Smooth muscle cell (in vitro differentiated cells): ENCODE results near the gene COCH. TPM values are rescaled to one million over a fixed set of nuclear protein-coding genes. Genes with fewer than 3 reads are reported as not detected.

Experiments
- DNase-seq: peaks from one replicate; lab custom pipeline; 2025; ENCODE audit not compliant: unreplicated experiment; lab: John Stamatoyannopoulos, UW
- H2AFZ ChIP-seq: fragments of 200-600 bp; sonication (generic); 2 replicates; pipeline ENCODE4 v1.6.0; 2016; ENCODE audit warnings: antibody characterized with exemption, low read depth, mild to moderate bottlenecking
- H3F3A ChIP-seq: fragments of 200-600 bp; sonication (generic); 2 replicates; pipeline ENCODE4 v1.6.0; 2017; ENCODE audit warnings: antibody characterized with exemption, low read depth
- H3K27ac ChIP-seq: fragments of 200-600 bp; sonication (generic); 2 replicates; pipeline ENCODE4 v1.5.1; 2016; ENCODE audit warnings: low read depth, mild to moderate bottlenecking
- H3K27me3 ChIP-seq: fragments of 200-600 bp; sonication (generic); 2 replicates; pipeline ENCODE4 v1.6.1; 2016; ENCODE audit warnings: low read depth, mild to moderate bottlenecking
- H3K36me3 ChIP-seq: fragments of 200-600 bp; sonication (generic); 2 replicates; pipeline ENCODE4 v1.5.1; 2016; ENCODE audit warnings: low read depth
- H3K4me1 ChIP-seq: fragments of 200-600 bp; sonication (generic); 2 replicates; pipeline ENCODE4 v1.5.1; 2016; ENCODE audit warnings: low read depth
- H3K4me2 ChIP-seq: fragments of 200-600 bp; sonication (generic); 2 replicates; pipeline ENCODE4 v1.6.0; 2016; ENCODE audit warnings: mild to moderate bottlenecking
- H3K4me3 ChIP-seq: fragments of 200-600 bp; sonication (generic); 2 replicates; pipeline ENCODE4 v1.5.1; 2016; ENCODE audit warnings: mild to moderate bottlenecking
- H3K79me2 ChIP-seq: fragments of 200-600 bp; sonication (generic); 2 replicates; pipeline ENCODE4 v1.6.0; 2016; ENCODE audit warnings: low read depth, mild to moderate bottlenecking
- H3K9ac ChIP-seq: fragments of 200-600 bp; sonication (generic); 2 replicates; pipeline ENCODE4 v1.6.0; 2016; ENCODE audit warnings: low read depth
- H3K9me3 ChIP-seq: fragments of 200-600 bp; sonication (generic); replicated peaks from 2 replicates; pipeline ENCODE4 v1.5.1; 2016; ENCODE audit warnings: low read depth
- H4K20me1 ChIP-seq: fragments of 200-600 bp; sonication (generic); 2 replicates; pipeline ENCODE4 v1.6.0; 2016; ENCODE audit warnings: low read depth
- WGBS: methylation state at CpG from one replicate; pipeline ENCODE4 v1.1.7; 2016; ENCODE audit warnings: low lambda C conversion rate; 5-methylcytosine and 5-hydroxymethylcytosine counted together
- polyA plus RNA-seq: library from polyadenylated mRNA; unstranded; fragments of >200 nt; fragmentation: Nextera tagmentation; extraction: Ambion mirVana; gene quantifications from 2 replicates; pipeline ENCODE4 v1.2.1, GENCODE V29; 2016
- total RNA-seq: library from RNA; depleted of rRNA; stranded (reverse); fragments of >200 nt; gene quantifications from 2 replicates; pipeline ENCODE4 v1.2.3, GENCODE V29; 2014
- TF ChIP-seq, protein P1 (sequence below): fragments of 200-600 bp; sonication (generic); IDR thresholded peaks from 2 replicates; pipeline ENCODE4 v1.5.1; 2017; ENCODE audit warnings: borderline replicate concordance, mild to moderate bottlenecking, antibody characterized with exemption; ENCODE audit not compliant: insufficient read depth, poor library complexity, severe bottlenecking

The COCH gene
- total and polyA plus RNA-seq, 2 experiments from 2014 or later = 0.13 to 0.78 TPM

DNA sequence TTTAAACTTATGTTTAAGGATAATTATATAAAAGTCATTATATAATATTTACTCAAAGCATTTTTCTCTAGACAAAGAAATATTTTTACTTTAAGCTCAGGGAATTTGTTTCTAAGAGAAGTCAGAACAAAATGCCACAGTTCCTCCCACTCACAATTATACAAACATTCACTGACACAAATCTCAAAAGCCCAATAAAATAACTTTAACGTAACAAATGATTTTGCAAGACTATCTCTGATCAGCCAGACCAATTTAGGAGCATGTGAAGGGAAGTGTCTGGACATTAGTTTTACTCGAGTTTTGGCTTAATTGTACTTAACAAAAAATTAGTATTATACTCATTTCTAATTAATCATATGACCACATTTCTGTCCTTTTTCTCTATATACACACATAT, 41.2 kb downstream of the COCH start:
- Histone ChIP-seq H3F3A (no peaks in the 10 kb centered on the region), H3K4me3 (no peak overlapping the region), H3K9me3 (no peaks in the 10 kb centered on the region), H3K4me1 (no peaks in the 10 kb centered on the region), H3K27me3 (no peaks in the 10 kb centered on the region), H3K27ac (no peak overlapping the region), H3K79me2 (peaks cover 35% of the 10 kb centered on the region), H4K20me1 (peaks cover 43% of the 10 kb centered on the region), H3K4me2 (no peak overlapping the region), H2AFZ (no peak overlapping the region), H3K36me3 (peaks cover 10% of the 10 kb centered on the region), H3K9ac (no peak overlapping the region)
- TF ChIP-seq, protein P1, sequence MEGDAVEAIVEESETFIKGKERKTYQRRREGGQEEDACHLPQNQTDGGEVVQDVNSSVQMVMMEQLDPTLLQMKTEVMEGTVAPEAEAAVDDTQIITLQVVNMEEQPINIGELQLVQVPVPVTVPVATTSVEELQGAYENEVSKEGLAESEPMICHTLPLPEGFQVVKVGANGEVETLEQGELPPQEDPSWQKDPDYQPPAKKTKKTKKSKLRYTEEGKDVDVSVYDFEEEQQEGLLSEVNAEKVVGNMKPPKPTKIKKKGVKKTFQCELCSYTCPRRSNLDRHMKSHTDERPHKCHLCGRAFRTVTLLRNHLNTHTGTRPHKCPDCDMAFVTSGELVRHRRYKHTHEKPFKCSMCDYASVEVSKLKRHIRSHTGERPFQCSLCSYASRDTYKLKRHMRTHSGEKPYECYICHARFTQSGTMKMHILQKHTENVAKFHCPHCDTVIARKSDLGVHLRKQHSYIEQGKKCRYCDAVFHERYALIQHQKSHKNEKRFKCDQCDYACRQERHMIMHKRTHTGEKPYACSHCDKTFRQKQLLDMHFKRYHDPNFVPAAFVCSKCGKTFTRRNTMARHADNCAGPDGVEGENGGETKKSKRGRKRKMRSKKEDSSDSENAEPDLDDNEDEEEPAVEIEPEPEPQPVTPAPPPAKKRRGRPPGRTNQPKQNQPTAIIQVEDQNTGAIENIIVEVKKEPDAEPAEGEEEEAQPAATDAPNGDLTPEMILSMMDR = no peak
- 61% methylated on average over 2 of the region's 2 CpGs for WGBS
- DNase-seq = no peak

DNA sequence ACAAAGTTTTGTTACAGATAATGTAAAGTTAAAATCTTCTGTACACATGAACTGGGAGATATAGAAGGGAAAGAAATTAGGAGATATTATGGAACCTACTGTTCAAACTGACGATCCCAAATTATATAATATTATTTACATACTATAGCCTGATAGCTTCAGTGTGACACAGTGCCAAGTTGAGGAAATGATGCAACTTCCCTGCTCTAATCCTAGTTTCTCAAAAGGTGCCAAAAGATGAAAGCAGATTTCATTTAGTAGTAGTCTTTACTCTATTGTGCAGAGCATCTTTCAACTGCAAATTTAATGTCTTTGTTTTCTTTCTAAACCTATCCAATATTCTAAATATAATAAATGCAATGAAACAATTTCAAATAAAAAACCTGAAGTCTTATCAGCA, 46.9 kb downstream of the COCH start:
- WGBS = 100% methylated on average over 1 of the region's 1 CpG
- no peak overlapping the region for H3K4me2 ChIP-seq
- peaks cover 14% of the 10 kb centered on the region for H3K36me3 ChIP-seq
- no peak overlapping the region for H2AFZ ChIP-seq
- H3F3A ChIP-seq = no peaks in the 10 kb centered on the region
- no peaks in the 10 kb centered on the region for H3K9me3 ChIP-seq
- DNase-seq = no peak
- H4K20me1 ChIP-seq = peaks cover 37% of the 10 kb centered on the region
- H3K27me3 ChIP-seq = no peaks in the 10 kb centered on the region
- TF ChIP-seq, protein P1 = no peak
- H3K79me2 ChIP-seq = peaks cover 46% of the 10 kb centered on the region
- no peaks in the 10 kb centered on the region for H3K4me1 ChIP-seq
- H3K9ac ChIP-seq = no peak overlapping the region
- H3K27ac ChIP-seq = no peak overlapping the region
- no peak overlapping the region for H3K4me3 ChIP-seq

DNA sequence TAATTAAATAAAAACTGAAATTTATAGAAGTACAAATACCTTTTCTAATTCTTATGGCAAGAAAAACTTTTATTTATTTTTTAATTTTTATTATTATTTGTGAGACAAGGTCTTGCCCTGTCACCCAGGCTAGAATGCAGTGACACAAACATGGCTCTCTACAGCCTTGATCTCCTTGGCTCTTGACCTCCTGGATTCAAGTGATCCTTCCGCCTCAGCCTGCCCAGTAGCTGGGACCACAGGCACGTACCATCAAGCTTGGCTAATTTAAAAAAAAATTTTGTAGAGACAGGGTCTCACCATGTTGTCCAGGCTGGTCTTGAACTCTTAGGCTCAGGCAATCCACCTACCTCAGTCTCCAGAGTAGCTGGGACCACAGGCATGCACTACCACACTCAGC, 47.4 kb downstream of the COCH start:
- H3K27me3 ChIP-seq = no peaks in the 10 kb centered on the region
- no peaks in the 10 kb centered on the region for H3K4me1 ChIP-seq
- H3K9ac ChIP-seq = no peak overlapping the region
- H3K9me3 ChIP-seq = no peaks in the 10 kb centered on the region
- 98% methylated on average over 2 of the region's 2 CpGs for WGBS
- peaks cover 14% of the 10 kb centered on the region for H3K36me3 ChIP-seq
- peaks cover 39% of the 10 kb centered on the region for H4K20me1 ChIP-seq
- H3K27ac ChIP-seq = no peak overlapping the region
- TF ChIP-seq, protein P1 = no peak
- no peak overlapping the region for H3K4me2 ChIP-seq
- no peaks in the 10 kb centered on the region for H3F3A ChIP-seq
- H3K4me3 ChIP-seq = no peak overlapping the region
- DNase-seq = no peak
- peaks cover 49% of the 10 kb centered on the region for H3K79me2 ChIP-seq
- no peak overlapping the region for H2AFZ ChIP-seq

DNA sequence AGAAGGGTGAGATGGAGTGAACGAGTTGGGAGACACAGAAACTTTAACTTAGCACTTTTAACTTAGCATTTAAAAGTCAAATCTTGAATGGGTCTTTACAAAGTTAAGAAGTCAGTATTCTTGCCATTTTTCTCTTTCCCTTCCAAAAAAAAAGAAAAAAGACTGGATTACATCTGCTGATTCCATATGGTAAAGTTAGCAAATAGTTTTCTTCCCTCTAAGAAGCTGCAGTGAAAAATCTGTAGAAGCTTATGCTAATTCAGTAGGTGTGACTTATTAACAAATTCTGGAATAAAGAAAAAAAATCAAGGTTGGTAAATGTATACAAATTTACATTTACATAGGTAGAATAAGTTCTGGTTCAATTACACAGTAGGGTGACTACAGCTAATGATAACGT, 50.9 kb downstream of the COCH start:
- H3K4me1 ChIP-seq = no peaks in the 10 kb centered on the region
- no peak overlapping the region for H3K9ac ChIP-seq
- H3K9me3 ChIP-seq = no peaks in the 10 kb centered on the region
- no peak for DNase-seq
- H3K27ac ChIP-seq = no peak overlapping the region
- peaks cover 14% of the 10 kb centered on the region for H3K36me3 ChIP-seq
- TF ChIP-seq, protein P1 = no peak
- no peak overlapping the region for H3K4me2 ChIP-seq
- no peak overlapping the region for H2AFZ ChIP-seq
- no peaks in the 10 kb centered on the region for H3F3A ChIP-seq
- H3K79me2 ChIP-seq = peaks cover 38% of the 10 kb centered on the region
- WGBS = 95% methylated on average over 2 of the region's 2 CpGs
- no peaks in the 10 kb centered on the region for H3K27me3 ChIP-seq
- no peak overlapping the region for H3K4me3 ChIP-seq
- peaks cover 58% of the 10 kb centered on the region for H4K20me1 ChIP-seq
